ENCODE data around the gene CIAO3.

GRCh38 chr16:730666-731509 is 9.9 kb downstream of the CIAO3 start:
- TF ChIP-seq TCF7L2 (IDR thresholded peaks at IDR 0.05; ENCODE audit: borderline replicate concordance, extremely low read depth, insufficient read depth, insufficient read length) (no peak), POLR2A (IDR thresholded peaks at IDR 0.05; ENCODE audit: borderline replicate concordance, extremely low read depth, insufficient read depth, insufficient read length) (no peak), REST (IDR thresholded peaks at IDR 0.05; ENCODE audit: low read depth) (no peak), JUND (IDR thresholded peaks at IDR 0.05) (no peak), CEBPB (IDR thresholded peaks at IDR 0.05; ENCODE audit: low read depth) (no peak), CTCF (IDR thresholded peaks at IDR 0.05 in 2 of 3, conservative IDR thresholded peaks at IDR 0.05 in 1 of 3; ENCODE audit: borderline replicate concordance in 1 of 3, insufficient read depth in 1 of 3, low read depth in 2 of 3, low read length in 2 of 3) (no peak), EZH2 (IDR thresholded peaks at IDR 0.05) (no peak), ZFX (IDR thresholded peaks at IDR 0.05) (no peak), MAX (IDR thresholded peaks at IDR 0.05) (no peak), RAD21 (IDR thresholded peaks at IDR 0.05; ENCODE audit: low read depth) (no peak)
